Lung (tissue), 12 donors: ENCODE data around the gene PLD5. TPM values are rescaled to one million over a fixed set of nuclear protein-coding genes. Genes with fewer than 3 reads are reported as not detected.
"Not testable (repeated sequence)": the region's sequence is repeated elsewhere in the genome, so short reads cannot be mapped to it uniquely, and the experiment has no call there.

Experiments used
- ATAC-seq: fragments of 200-7000 bp; cut with Tn5 transposase; one replicate; pipeline ENCODE4 v1.9.1; 2020; ENCODE audit warnings: moderate number of reproducible peaks; ENCODE audit not compliant: insufficient read depth, low FRiP score
- DNase-seq, 3 donors: peaks; one replicate each; pipeline ENCODE4 v3.0.0-alpha.2; 2013 to 2017
- H3K27ac ChIP-seq, 2 donors: one replicate each; pipeline ENCODE4 v1.5.1; 2013; ENCODE audit warnings: mild to moderate bottlenecking in 2 of 2, moderate library complexity in 2 of 2, control low read depth in 1 of 2, inconsistent platforms in 1 of 2, low read depth in 1 of 2, low read length in 1 of 2
- H3K27me3 ChIP-seq, 3 donors: one replicate each; pipeline ENCODE4 v1.5.1; 2013; ENCODE audit warnings: low read length in 2 of 3; ENCODE audit not compliant: control insufficient read depth in 3 of 3, insufficient read depth in 3 of 3
- H3K36me3 ChIP-seq, 4 donors: one replicate each; pipeline ENCODE4 v1.5.1; 2013; ENCODE audit warnings: low read length in 4 of 4, mild to moderate bottlenecking in 1 of 4, moderate library complexity in 1 of 4; ENCODE audit not compliant: control insufficient read depth in 4 of 4, insufficient read depth in 4 of 4
- H3K4me1 ChIP-seq, 5 donors: one replicate each; pipeline ENCODE4 v1.5.1; 2013; ENCODE audit warnings: low read length in 5 of 5, mild to moderate bottlenecking in 2 of 5, moderate library complexity in 1 of 5; ENCODE audit not compliant: control insufficient read depth in 5 of 5, insufficient read depth in 5 of 5
- H3K4me3 ChIP-seq: one replicate; pipeline ENCODE4 v1.5.1; 2013; ENCODE audit warnings: mild to moderate bottlenecking, control low read depth, moderate library complexity
- H3K9ac ChIP-seq, 2 donors: one replicate each; pipeline ENCODE4 v1.5.1; 2013; ENCODE audit warnings: low read length in 2 of 2, control low read depth in 1 of 2; ENCODE audit not compliant: insufficient read depth in 1 of 2
- H3K9me3 ChIP-seq, 4 donors: one replicate each; pipeline ENCODE4 v1.5.1; 2013; ENCODE audit warnings: low read length in 3 of 4, mild to moderate bottlenecking in 1 of 4, moderate library complexity in 1 of 4; ENCODE audit not compliant: control insufficient read depth in 4 of 4, insufficient read depth in 3 of 4
- WGBS, 2 donors: extraction: QIAGEN DNeasy Blood & Tissue Kit; methylation state at CpG; one replicate each; pipeline ENCODE4 v1.1.7; 2013; 5-methylcytosine and 5-hydroxymethylcytosine counted together
- polyA plus RNA-seq, 2 donors: library from polyadenylated mRNA; stranded (reverse); fragments of 200-250 nt; gene quantifications; one replicate each; pipeline ENCODE4 v1.2.1, GENCODE V29; 2013
- total RNA-seq, 2 donors: library from RNA; depleted of rRNA in 1 of 2; stranded (reverse); fragments of >200 nt in 1 of 2; gene quantifications; one replicate each; pipeline ENCODE4 v1.2.1, GENCODE V29; 2014 to 2021
- TF ChIP-seq, protein P1 (sequence below): IDR thresholded peaks from 2 replicates; pipeline ENCODE4 v1.5.1; 2012; ENCODE audit warnings: mild to moderate bottlenecking; ENCODE audit errors: control extremely low read depth, extremely low read depth
- donor health status: control.
- donor health status: control.
- donor health status: Bipolar disorder and iron deficiency.
- donor health status: healthy.
- donor health status: DM: yes; HTN: yes; CAD: no.

Gene PLD5
- total and polyA plus RNA-seq, 4 donors: 0.09 to 0.43 (median 0.28) TPM

DNA sequence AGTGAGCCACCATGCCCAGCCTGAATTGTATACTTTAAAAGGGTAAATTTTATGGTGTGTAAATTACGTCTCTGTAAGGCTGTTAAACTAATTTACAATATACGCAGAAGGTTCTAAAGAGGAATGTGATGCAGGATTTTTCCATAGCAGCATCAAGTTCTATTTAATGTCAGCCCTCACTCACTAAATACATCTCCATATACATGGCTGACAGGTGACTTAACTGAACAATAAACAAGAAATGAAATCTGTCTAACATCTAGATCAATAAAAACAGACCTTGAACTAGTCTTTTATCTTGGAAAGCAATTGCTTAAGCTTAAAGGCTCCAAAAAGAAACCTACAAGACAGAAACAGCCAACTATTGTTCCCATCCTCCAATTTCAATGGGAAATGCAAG lies 404.1 kb downstream of the PLD5 start:
- H3K9me3 ChIP-seq: peaks cover 0 to 5% (median 0%) of the 10 kb centered on the region in 4 donors
- no peak for DNase-seq
- 82 to 85% methylated on average over 2 of the region's 2 CpGs for WGBS, 2 donors
- ATAC-seq: no peak
- TF ChIP-seq, protein P1, sequence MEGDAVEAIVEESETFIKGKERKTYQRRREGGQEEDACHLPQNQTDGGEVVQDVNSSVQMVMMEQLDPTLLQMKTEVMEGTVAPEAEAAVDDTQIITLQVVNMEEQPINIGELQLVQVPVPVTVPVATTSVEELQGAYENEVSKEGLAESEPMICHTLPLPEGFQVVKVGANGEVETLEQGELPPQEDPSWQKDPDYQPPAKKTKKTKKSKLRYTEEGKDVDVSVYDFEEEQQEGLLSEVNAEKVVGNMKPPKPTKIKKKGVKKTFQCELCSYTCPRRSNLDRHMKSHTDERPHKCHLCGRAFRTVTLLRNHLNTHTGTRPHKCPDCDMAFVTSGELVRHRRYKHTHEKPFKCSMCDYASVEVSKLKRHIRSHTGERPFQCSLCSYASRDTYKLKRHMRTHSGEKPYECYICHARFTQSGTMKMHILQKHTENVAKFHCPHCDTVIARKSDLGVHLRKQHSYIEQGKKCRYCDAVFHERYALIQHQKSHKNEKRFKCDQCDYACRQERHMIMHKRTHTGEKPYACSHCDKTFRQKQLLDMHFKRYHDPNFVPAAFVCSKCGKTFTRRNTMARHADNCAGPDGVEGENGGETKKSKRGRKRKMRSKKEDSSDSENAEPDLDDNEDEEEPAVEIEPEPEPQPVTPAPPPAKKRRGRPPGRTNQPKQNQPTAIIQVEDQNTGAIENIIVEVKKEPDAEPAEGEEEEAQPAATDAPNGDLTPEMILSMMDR: no peak
- H3K36me3 ChIP-seq: no peaks in the 10 kb centered on the region
- no peak overlapping the region for H3K4me3 ChIP-seq
- no peaks in the 10 kb centered on the region for H3K27me3 ChIP-seq
- no peak overlapping the region for H3K27ac ChIP-seq
- no peak overlapping the region for H3K9ac ChIP-seq
- H3K4me1 ChIP-seq: no peaks in the 10 kb centered on the region

DNA sequence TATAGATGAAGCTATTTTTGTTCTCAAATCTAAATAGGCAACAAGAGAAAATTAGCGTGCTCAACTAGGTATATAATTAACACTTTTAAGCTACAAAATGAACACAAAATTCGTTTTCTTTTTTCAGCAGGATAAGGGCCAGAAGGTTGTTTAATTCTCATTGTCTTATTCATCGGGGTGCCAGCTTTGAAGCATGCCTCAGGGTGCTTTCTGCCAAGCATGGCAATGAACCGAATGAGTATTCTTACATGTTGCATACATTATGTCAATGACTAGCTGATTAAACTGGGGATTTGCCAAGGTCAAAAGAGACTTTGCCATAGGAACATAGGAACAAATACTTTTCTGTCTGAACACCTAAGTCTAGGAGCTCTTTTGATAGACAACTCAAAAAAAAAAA lies 423.6 kb downstream of the PLD5 start:
- Histone ChIP-seq H3K27ac (no peak overlapping the region), H3K9ac (no peak overlapping the region), H3K9me3 (no peaks in the 10 kb centered on the region), H3K27me3 (no peaks in the 10 kb centered on the region), H3K4me1 (no peaks in the 10 kb centered on the region), H3K4me3 (no peak overlapping the region), H3K36me3 (no peaks in the 10 kb centered on the region)
- TF ChIP-seq, protein P1: no peak
- DNase-seq (no peak), ATAC-seq (no peak)
- WGBS, 2 donors: 75 to 83% methylated on average over 4 of the region's 4 CpGs

DNA sequence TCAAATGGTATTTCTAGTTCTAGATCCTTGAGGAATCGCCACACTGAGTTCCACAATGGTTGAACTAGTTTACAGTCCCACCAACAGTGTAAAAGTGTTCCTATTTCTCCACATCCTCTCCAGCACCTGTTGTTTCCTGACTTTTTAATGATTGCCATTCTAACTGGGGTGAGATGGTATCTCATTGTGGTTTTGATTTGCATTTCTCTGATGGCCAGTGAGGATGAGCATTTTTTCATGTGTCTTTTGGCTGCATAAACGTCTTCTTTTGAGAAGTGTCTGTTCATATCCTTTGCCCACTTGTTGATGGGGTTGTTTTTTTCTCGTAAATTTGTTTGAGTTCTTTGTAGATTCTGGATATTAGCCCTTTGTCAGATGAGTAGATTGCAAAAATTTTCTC lies 427.2 kb downstream of the PLD5 start:
- not testable (repeated sequence) for DNase-seq, H3K4me3 ChIP-seq, H3K9ac ChIP-seq, H3K9me3 ChIP-seq, ATAC-seq, H3K36me3 ChIP-seq, H3K4me1 ChIP-seq, H3K27ac ChIP-seq, H3K27me3 ChIP-seq
- 80 to 90% methylated on average over 3 of the region's 3 CpGs for WGBS, 2 donors

DNA sequence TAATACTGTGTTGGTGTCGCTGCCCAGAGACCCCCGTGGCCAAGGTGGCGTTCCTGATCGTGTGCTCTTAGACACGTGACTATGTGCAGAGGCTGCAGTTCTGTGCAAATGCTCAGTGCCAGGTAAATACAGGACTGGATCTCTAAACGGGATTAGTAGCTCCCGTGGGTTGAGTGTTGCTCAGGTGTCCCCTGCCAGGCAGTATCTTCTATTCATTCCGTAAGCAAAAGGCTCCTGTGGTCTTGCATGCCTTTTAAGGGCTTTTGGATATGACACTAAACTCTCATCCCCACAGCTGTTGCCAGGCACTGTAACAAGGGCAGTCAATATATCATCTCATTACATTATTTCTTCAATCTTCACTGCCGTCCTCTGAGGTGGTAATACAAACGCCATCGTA lies 431.4 kb downstream of the PLD5 start:
- peaks cover 0 to 5% (median 0%) of the 10 kb centered on the region in 5 donors for H3K4me1 ChIP-seq
- no peaks in the 10 kb centered on the region for H3K27me3 ChIP-seq
- H3K4me3 ChIP-seq: no peak overlapping the region
- no peak overlapping the region for H3K9ac ChIP-seq
- H3K27ac ChIP-seq: no peak overlapping the region
- TF ChIP-seq, protein P1: no peak
- no peaks in the 10 kb centered on the region for H3K36me3 ChIP-seq
- ATAC-seq (no peak), DNase-seq (no peak)
- 71 to 85% methylated on average over 11 of the region's 11 CpGs for WGBS, 2 donors
- no peaks in the 10 kb centered on the region for H3K9me3 ChIP-seq
